Parathyroid adenoma (tissue), 2 donors: Measurements from ENCODE around the gene SYT5.

Source experiments
- H2AFZ ChIP-seq: fragments of 300-600 bp; sonication (generic); one replicate; pipeline ENCODE4 v1.7.0; 2017; ENCODE audit warnings: antibody characterized with exemption, mild to moderate bottlenecking
- H3K27ac ChIP-seq: fragments of 300-600 bp; sonication (generic); one replicate; pipeline ENCODE4 v1.7.0; 2017
- H3K27me3 ChIP-seq: fragments of 300-600 bp; sonication (generic); one replicate; pipeline ENCODE4 v1.7.0; 2017; ENCODE audit warnings: low read length; ENCODE audit not compliant: control insufficient read depth, insufficient read depth
- H3K36me3 ChIP-seq: fragments of 300-600 bp; sonication (generic); one replicate; pipeline ENCODE4 v1.7.0; 2017; ENCODE audit warnings: low read length; ENCODE audit not compliant: control insufficient read depth, insufficient read depth
- H3K4me1 ChIP-seq: fragments of 300-600 bp; sonication (generic); one replicate; pipeline ENCODE4 v1.7.0; 2017; ENCODE audit warnings: control low read depth
- H3K4me2 ChIP-seq: fragments of 300-600 bp; sonication (generic); one replicate; pipeline ENCODE4 v1.7.0; 2017; ENCODE audit warnings: low read length
- H3K4me3 ChIP-seq: fragments of 300-600 bp; sonication (generic); one replicate; pipeline ENCODE4 v1.7.0; 2017; ENCODE audit warnings: low read depth, low read length
- H3K79me2 ChIP-seq: fragments of 300-600 bp; sonication (generic); one replicate; pipeline ENCODE4 v1.7.0; 2017; ENCODE audit warnings: control low read depth
- H3K9ac ChIP-seq: fragments of 300-600 bp; sonication (generic); one replicate; pipeline ENCODE4 v1.7.0; 2017; ENCODE audit warnings: mild to moderate bottlenecking
- H3K9me3 ChIP-seq: fragments of 300-600 bp; sonication (generic); one replicate; pipeline ENCODE4 v1.7.0; 2017; ENCODE audit warnings: low read length; ENCODE audit not compliant: control insufficient read depth
- CTCF ChIP-seq: fragments of 300-600 bp; sonication (generic); IDR thresholded peaks from one replicate; pipeline ENCODE4 v1.7.0; 2017; ENCODE audit warnings: antibody characterized with exemption, mild to moderate bottlenecking
- donor health status: primary hyperparathyroidism.

The SYT5 gene

DNA sequence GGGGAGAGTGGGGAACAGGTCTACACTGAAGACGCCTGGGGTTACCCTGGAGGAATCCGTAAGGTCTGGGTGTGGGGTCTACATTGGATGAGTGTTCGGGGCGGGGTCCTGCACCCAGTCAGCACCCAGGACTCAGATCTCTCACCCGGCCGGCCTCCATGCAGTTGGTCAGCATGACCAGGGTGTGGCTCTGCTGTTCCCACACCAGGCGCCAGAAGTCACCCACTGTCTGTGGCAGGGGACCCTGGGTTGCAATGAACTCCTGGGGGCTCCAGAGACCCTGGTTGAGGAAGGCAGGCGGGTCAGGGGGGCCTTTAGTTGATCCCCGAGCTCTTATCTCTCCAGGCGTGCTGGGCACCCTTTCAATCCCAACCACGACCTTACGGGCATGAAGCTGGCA is 6.0 kb upstream of the SYT5 start:
- Histone ChIP-seq H2AFZ (no peak overlapping the region), H3K79me2 (no peaks in the 10 kb centered on the region), H3K27ac (no peak overlapping the region), H3K4me1 (no peaks in the 10 kb centered on the region), H3K36me3 (no peaks in the 10 kb centered on the region), H3K9ac (no peak overlapping the region), H3K27me3 (no peaks in the 10 kb centered on the region), H3K9me3 (no peaks in the 10 kb centered on the region), H3K4me3 (no peak overlapping the region), H3K4me2 (no peak overlapping the region)
- TF ChIP-seq CTCF, result no peak

- H3K27ac ChIP-seq, result no peak overlapping the region
- H3K4me3 ChIP-seq, result no peak overlapping the region
- H3K9ac ChIP-seq, result no peak overlapping the region
- no peak overlapping the region for H2AFZ ChIP-seq
- H3K79me2 ChIP-seq, result no peaks in the 10 kb centered on the region
- H3K27me3 ChIP-seq, result no peaks in the 10 kb centered on the region
- no peak overlapping the region for H3K4me2 ChIP-seq
- no peaks in the 10 kb centered on the region for H3K36me3 ChIP-seq
- TF ChIP-seq CTCF, result no peak
- H3K9me3 ChIP-seq, result no peaks in the 10 kb centered on the region
- no peaks in the 10 kb centered on the region for H3K4me1 ChIP-seq
These were observed 1.7 kb upstream of the SYT5 start for GRCh38 chr19:55181740-55182139.

- no peak overlapping the region for H3K27ac ChIP-seq
- no peak overlapping the region for H3K9ac ChIP-seq
- H3K4me2 ChIP-seq, result peak overlapping the region; percentile 64
- no peaks in the 10 kb centered on the region for H3K79me2 ChIP-seq
- H3K27me3 ChIP-seq, result no peaks in the 10 kb centered on the region
- H3K4me1 ChIP-seq, result no peaks in the 10 kb centered on the region
- H3K4me3 ChIP-seq, result peak overlapping the region; percentile 46
- no peaks in the 10 kb centered on the region for H3K9me3 ChIP-seq
- H2AFZ ChIP-seq, result peak overlapping the region; percentile 80
- no peak for TF ChIP-seq CTCF
- no peaks in the 10 kb centered on the region for H3K36me3 ChIP-seq
These were observed 1.1 kb downstream of the SYT5 start for GRCh38 chr19:55178781-55179599.

DNA sequence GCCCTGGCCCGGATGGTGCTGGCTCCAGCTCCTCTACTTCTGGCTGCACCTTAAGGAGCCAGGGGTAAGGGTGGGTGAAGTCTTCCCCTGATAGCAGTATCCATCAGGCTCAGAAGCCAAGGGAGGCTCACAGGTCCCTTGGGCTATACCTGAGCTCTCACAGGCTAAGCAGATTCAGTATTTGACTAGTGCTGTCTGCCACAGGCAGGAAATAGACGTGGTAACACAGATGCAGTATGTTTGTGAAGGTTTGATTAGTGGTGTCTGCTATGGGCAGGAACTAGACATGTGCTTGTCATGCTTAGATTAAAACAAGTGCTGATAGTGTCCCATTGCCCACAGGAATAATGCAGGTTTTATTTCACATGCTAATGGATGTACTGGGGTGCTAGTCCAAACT is 4.0 kb downstream of the SYT5 start:
- no peaks in the 10 kb centered on the region for H3K9me3 ChIP-seq
- no peak overlapping the region for H3K27ac ChIP-seq
- no peak for TF ChIP-seq CTCF
- no peaks in the 10 kb centered on the region for H3K27me3 ChIP-seq
- H3K79me2 ChIP-seq, result no peaks in the 10 kb centered on the region
- no peaks in the 10 kb centered on the region for H3K4me1 ChIP-seq
- H3K4me2 ChIP-seq, result no peak overlapping the region
- no peak overlapping the region for H3K4me3 ChIP-seq
- no peak overlapping the region for H2AFZ ChIP-seq
- H3K36me3 ChIP-seq, result no peaks in the 10 kb centered on the region
- H3K9ac ChIP-seq, result no peak overlapping the region
